OCI-LY7 (cell line): ENCODE results near the gene CCDC92B.
"Not testable (repeated sequence)": the region's sequence is repeated elsewhere in the genome, so short reads cannot be mapped to it uniquely, and the experiment has no call there.

ENCODE experiments used
- EZH2phosphoT487 ChIP-seq: fragments of 200-600 bp; sonication (generic); IDR thresholded peaks from 2 replicates; pipeline ENCODE4 v1.6.1; 2018; ENCODE audit warnings: low read depth, borderline replicate concordance, mild to moderate bottlenecking, mixed run types, antibody characterized with exemption, low read length, moderate library complexity, mixed read lengths
- TF ChIP-seq, protein P1 (sequence below): fragments of 200-600 bp; sonication (generic); conservative IDR thresholded peaks from 2 replicates; pipeline ENCODE4 v1.5.1; 2014; ENCODE audit warnings: mild to moderate bottlenecking, antibody characterized with exemption, low read length, moderate library complexity, mixed read lengths

DNA sequence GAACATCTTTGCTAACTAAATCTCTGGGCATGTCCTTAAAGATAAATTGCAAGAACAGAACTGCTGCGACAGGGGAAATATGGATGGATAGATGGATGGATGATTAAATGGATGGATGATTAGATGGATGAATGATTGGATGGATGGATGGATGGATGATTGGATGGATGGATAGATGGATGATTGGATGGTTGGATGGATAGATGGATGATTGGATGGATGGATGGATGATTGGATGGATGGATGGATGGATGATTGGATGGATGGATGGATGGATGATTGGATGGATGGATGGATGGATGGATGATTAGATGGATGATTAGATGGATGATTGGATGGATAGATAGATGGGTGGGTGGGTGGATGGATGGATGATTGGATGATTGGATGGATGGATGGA lies 70.2 kb downstream of the CCDC92B start:
- TF ChIP-seq EZH2phosphoT487, result not testable (repeated sequence)
- TF ChIP-seq, protein P1, sequence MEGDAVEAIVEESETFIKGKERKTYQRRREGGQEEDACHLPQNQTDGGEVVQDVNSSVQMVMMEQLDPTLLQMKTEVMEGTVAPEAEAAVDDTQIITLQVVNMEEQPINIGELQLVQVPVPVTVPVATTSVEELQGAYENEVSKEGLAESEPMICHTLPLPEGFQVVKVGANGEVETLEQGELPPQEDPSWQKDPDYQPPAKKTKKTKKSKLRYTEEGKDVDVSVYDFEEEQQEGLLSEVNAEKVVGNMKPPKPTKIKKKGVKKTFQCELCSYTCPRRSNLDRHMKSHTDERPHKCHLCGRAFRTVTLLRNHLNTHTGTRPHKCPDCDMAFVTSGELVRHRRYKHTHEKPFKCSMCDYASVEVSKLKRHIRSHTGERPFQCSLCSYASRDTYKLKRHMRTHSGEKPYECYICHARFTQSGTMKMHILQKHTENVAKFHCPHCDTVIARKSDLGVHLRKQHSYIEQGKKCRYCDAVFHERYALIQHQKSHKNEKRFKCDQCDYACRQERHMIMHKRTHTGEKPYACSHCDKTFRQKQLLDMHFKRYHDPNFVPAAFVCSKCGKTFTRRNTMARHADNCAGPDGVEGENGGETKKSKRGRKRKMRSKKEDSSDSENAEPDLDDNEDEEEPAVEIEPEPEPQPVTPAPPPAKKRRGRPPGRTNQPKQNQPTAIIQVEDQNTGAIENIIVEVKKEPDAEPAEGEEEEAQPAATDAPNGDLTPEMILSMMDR, result not testable (repeated sequence)
